Activated CD4-positive, alpha-beta T cell treated with anti-CD3 and anti-CD28 coated beads for 24 hours (primary cell): ENCODE data around the gene KRTAP20-2.

Source experiments
- DNase-seq, 2 donors: peaks; one replicate each; pipeline ENCODE4 v3.0.0-alpha.2; 2020; ENCODE audit warnings: low read depth in 2 of 2

The KRTAP20-2 gene

GRCh38 chr21:30674312-30674711, 39.3 kb downstream of the KRTAP20-2 start:
- no peak for DNase-seq

- DNase-seq, result no peak
Observed at GRCh38 chr21:30676737-30677136, 41.7 kb downstream of the KRTAP20-2 start.

- no peak for DNase-seq
Observed at GRCh38 chr21:30680586-30680985, 45.6 kb downstream of the KRTAP20-2 start.

GRCh38 chr21:30684506-30684905, 49.5 kb downstream of the KRTAP20-2 start:
- DNase-seq, result no peak
